GM19099 (cell line): ENCODE data around the gene ATP1A2.

ENCODE experiments used
- POLR2A ChIP-seq: IDR thresholded peaks from 3 replicates; pipeline ENCODE4 v1.6.1; 2011; ENCODE audit warnings: low read depth; ENCODE audit not compliant: insufficient read length; ENCODE audit errors: extremely low read depth

The ATP1A2 gene

GRCh38 chr1:160124705-160125478, 9.3 kb downstream of the ATP1A2 start:
- no peak for TF ChIP-seq POLR2A

- no peak for TF ChIP-seq POLR2A
These were observed 10.2 kb downstream of the ATP1A2 start for GRCh38 chr1:160125746-160126145.

GRCh38 chr1:160127381-160127780, 11.8 kb downstream of the ATP1A2 start:
- TF ChIP-seq POLR2A, result no peak

GRCh38 chr1:160127865-160128523, 12.4 kb downstream of the ATP1A2 start:
- TF ChIP-seq POLR2A, result no peak

GRCh38 chr1:160128636-160129035, 13.1 kb downstream of the ATP1A2 start:
- TF ChIP-seq POLR2A, result no peak

- no peak for TF ChIP-seq POLR2A
These were observed 13.5 kb downstream of the ATP1A2 start for GRCh38 chr1:160129046-160129445.

GRCh38 chr1:160129558-160129957, 14.0 kb downstream of the ATP1A2 start:
- TF ChIP-seq POLR2A, result no peak

- TF ChIP-seq POLR2A, result no peak
These were observed 14.4 kb downstream of the ATP1A2 start for GRCh38 chr1:160129966-160130365.

GRCh38 chr1:160130486-160130885, 14.9 kb downstream of the ATP1A2 start:
- no peak for TF ChIP-seq POLR2A

GRCh38 chr1:160130939-160131338, 15.4 kb downstream of the ATP1A2 start:
- no peak for TF ChIP-seq POLR2A

- no peak for TF ChIP-seq POLR2A
These were observed 16.4 kb downstream of the ATP1A2 start for GRCh38 chr1:160131803-160132565.

- no peak for TF ChIP-seq POLR2A
These were observed 18.6 kb downstream of the ATP1A2 start for GRCh38 chr1:160133990-160134770.

- no peak for TF ChIP-seq POLR2A
These were observed 19.4 kb downstream of the ATP1A2 start for GRCh38 chr1:160134791-160135572.
